ENCODE results near the gene HOMER1.

- no peak for TF ChIP-seq CTCF (IDR thresholded peaks at IDR 0.05)
- TF ChIP-seq POLR2A (IDR thresholded peaks at IDR 0.05): no peak
Measured at GRCh38 chr5:79407591-79407990, 106.3 kb downstream of the HOMER1 start.

Data from vagina (tissue), 2 donors.